Measurements from ENCODE around the gene ZNRF1. TPM values are rescaled to one million over a fixed set of nuclear protein-coding genes. Genes with fewer than 3 reads are reported as not detected.

Gene ZNRF1
- total and polyA plus RNA-seq, 2 of the 13 experiments (the other 11 are each of a cell fraction or from before 2014, with no cell fraction given), result 43.9 to 58.7 TPM

GRCh38 chr16:75088934-75089333 lies 90.1 kb downstream of the ZNRF1 start:
- no peaks in the 10 kb centered on the region for H3K9me3 ChIP-seq (ENCODE audit: low read length)
- intact Hi-C loops (cut with micrococcal nuclease; ENCODE audit: unreplicated experiment), result no loop called here
- no peak overlapping the region for H3K9ac ChIP-seq (ENCODE audit: insufficient read depth, low read depth, low read length)
- no peak overlapping the region for H2AFZ ChIP-seq (ENCODE audit: low read length)
- FAIRE-seq (no peak), DNase-seq (ENCODE audit: low spot score) (no peak), ATAC-seq (no peak)
- CTCF ChIA-PET (ENCODE audit: low intra/inter-chr PET ratio, low total read pairs), result no interaction called here
- POLR2A ChIA-PET, result no interaction called here
- H4K20me1 ChIP-seq (ENCODE audit: insufficient read depth, low read length), result peaks cover 62% of the 10 kb centered on the region
- BruUV-seq (replicated peaks), result no TSS peak
- H3K27ac ChIP-seq (ENCODE audit: extremely low read length, insufficient read depth, low read length), result no peak overlapping the region
- H3K79me2 ChIP-seq (ENCODE audit: insufficient read depth, low read length), result peaks cover 87% of the 10 kb centered on the region
- H3K4me1 ChIP-seq (ENCODE audit: insufficient read depth, low read length), result peaks cover 88% of the 10 kb centered on the region
- in situ Hi-C loops (cut with HindIII; ENCODE audit: extremely low pct_ligation_motif_present, low pct_unique_long_range_greater_than_20kb), result no loop called here
- H3K27me3 ChIP-seq (ENCODE audit: control insufficient read depth in 1 of 2, insufficient read depth in 2 of 2, low read length in 2 of 2), result no peaks in the 10 kb centered on the region
- H3K36me3 ChIP-seq (replicated peaks in 1 of 2; ENCODE audit: control insufficient read depth in 1 of 2, insufficient read depth in 2 of 2, low read length in 2 of 2), result peaks cover 13 to 14% of the 10 kb centered on the region in 2 experiments; a peak in 4 of 5 replicates
- no peak overlapping the region for H3K4me3 ChIP-seq (replicated peaks in 1 of 3; ENCODE audit: insufficient read depth in 1 of 3, low read depth in 2 of 3, low read length in 3 of 3)
- no peak overlapping the region for H3K4me2 ChIP-seq (ENCODE audit: low read depth, low read length)
- TF ChIP-seq ZNF407 (CRISPR knock-in tag; IDR thresholded peaks at IDR 0.05; ENCODE audit: not compliant biosample characterization) (peak; percentile 31), SAFB2 (CRISPR knock-in tag; IDR thresholded peaks at IDR 0.05; ENCODE audit: borderline replicate concordance, low read depth) (no peak), ZBTB20 (CRISPR knock-in tag; IDR thresholded peaks at IDR 0.05; ENCODE audit: borderline replicate concordance, low read depth) (no peak), ZNF121 (CRISPR knock-in tag; IDR thresholded peaks at IDR 0.05) (peak; percentile 54; the same call in 1 of the 2 replicates), ZNF713 (CRISPR knock-in tag; IDR thresholded peaks at IDR 0.05) (no peak), BATF2 (CRISPR knock-in tag; IDR thresholded peaks at IDR 0.05) (no peak), ZNF614 (CRISPR knock-in tag; IDR thresholded peaks at IDR 0.05; ENCODE audit: borderline replicate concordance) (no peak), SIN3A (IDR thresholded peaks at IDR 0.05; ENCODE audit: borderline replicate concordance, low read depth, low read length) (no peak)
- 88% methylated on average over 8 of the region's 8 CpGs for WGBS (ENCODE audit: low lambda C conversion rate)

Data from HepG2 (cell line).